RWPE1 (cell line): ENCODE measurements around the gene MBTD1.
A peak's percentile ranks its signal among the peaks of the same experiment; 100 is the strongest.

Experiments
- CTCF ChIA-PET: fragments of 350-600 bp; sonication (Branson Sonifier 250); formaldehyde crosslinking; extraction: SDS; loops from one replicate; lab custom pipeline; 2021; lab: Yijun Ruan, JAX
- POLR2A ChIA-PET: fragments of 400-600 bp; formaldehyde crosslinking; extraction: SDS; loops from one replicate; lab custom pipeline; 2020; ENCODE audit warnings: antibody characterized with exemption; ENCODE audit not compliant: low non-redundant PET; lab: Yijun Ruan, JAX
- DNase-seq: peaks from one replicate; pipeline ENCODE4 v3.0.0; 2012; ENCODE audit warnings: low spot score
- H3K27ac ChIP-seq: fragments of 450-650 bp; 2 replicates; pipeline ENCODE4 v1.5.1; 2017
- CTCF ChIP-seq: fragments of 450-650 bp; conservative IDR thresholded peaks from 2 replicates; pipeline ENCODE4 v1.5.1; 2017; ENCODE audit warnings: low read depth, mild to moderate bottlenecking

The MBTD1 gene

GRCh38 chr17:51263006-51263405 is 3.2 kb upstream of the MBTD1 start:
- ChIA-PET POLR2A (no interaction called here), CTCF (no interaction called here)
- no peak overlapping the region for H3K27ac ChIP-seq
- DNase-seq = no peak
- no peak for TF ChIP-seq CTCF

GRCh38 chr17:51261024-51261963 is 1.4 kb upstream of the MBTD1 start:
- ChIA-PET CTCF (no interaction called here), POLR2A (interaction anchor here (0.8 kb wide), 1 partner anchor 792 kb away, joined by 3 read pairs; no protein-coding TSS in a partner anchor)
- peak; percentile 6 for DNase-seq
- no peak for TF ChIP-seq CTCF
- peak overlapping the region; percentile 96 for H3K27ac ChIP-seq

GRCh38 chr17:51260237-51261023 is 581 bp upstream of the MBTD1 start, which contains the start of gene UTP18:
Gene UTP18 (plus strand): TSS chr17:51260546. CDS start chr17:51260585, 39 bp downstream.
- peak within 1 kb of the TSS; percentile 96 for H3K27ac ChIP-seq
- peak; percentile 99 for DNase-seq
- POLR2A ChIA-PET = interaction anchor here (0.8 kb wide), 1 partner anchor 793 kb away, joined by 3 read pairs; no protein-coding TSS in a partner anchor
- no peak for TF ChIP-seq CTCF
- CTCF ChIA-PET = interaction anchor here (0.5 kb wide), 1 partner anchor 473 kb away, joined by 5 read pairs; no protein-coding TSS in a partner anchor

GRCh38 chr17:51258756-51259563 is 889 bp downstream of the MBTD1 start:
- no peak for TF ChIP-seq CTCF
- POLR2A ChIA-PET = no interaction called here
- H3K27ac ChIP-seq = peak overlapping the region; percentile 96
- peak; percentile 34 for DNase-seq
- CTCF ChIA-PET = interaction anchor here (0.6 to 1.0 kb wide), 2 partner anchors 14 to 30 kb away, joined by 3 to 5 read pairs; no protein-coding TSS in a partner anchor

GRCh38 chr17:51257150-51258081 is 2.4 kb downstream of the MBTD1 start:
- ChIA-PET CTCF (interaction anchor here (1.0 to 1.1 kb wide), 2 partner anchors 16 to 28 kb away, joined by 4 to 5 read pairs; no protein-coding TSS in a partner anchor), POLR2A (no interaction called here)
- TF ChIP-seq CTCF = no peak
- H3K27ac ChIP-seq = no peak overlapping the region
- no peak for DNase-seq
